ENCODE results near the gene SPTBN1.
A peak's percentile ranks its signal among the peaks of the same experiment; 100 is the strongest.

SPTBN1 gene

GRCh38 chr2:54632733-54633692, 176.9 kb downstream of the SPTBN1 start:
- H3K9me3 Mint-ChIP-seq, result no peaks in the 10 kb centered on the region
- peaks cover 82% of the 10 kb centered on the region for H3K36me3 Mint-ChIP-seq
- DNase-seq, result no peak
- H3K27ac Mint-ChIP-seq, result peak overlapping the region; percentile 16
- peaks cover 33% of the 10 kb centered on the region for H3K4me1 Mint-ChIP-seq
- no peaks in the 10 kb centered on the region for H3K27me3 Mint-ChIP-seq
- no peak overlapping the region for H3K4me3 Mint-ChIP-seq
- CTCF ChIA-PET, result interaction anchor here (1.1 kb wide), 1 partner anchor 33 kb away, joined by 3 read pairs; no protein-coding TSS in a partner anchor

GRCh38 chr2:54634021-54634420, 177.9 kb downstream of the SPTBN1 start:
- Mint-ChIP-seq H3K36me3 (peaks cover 84% of the 10 kb centered on the region), H3K4me3 (no peak overlapping the region), H3K27ac (peak overlapping the region; percentile 62), H3K27me3 (no peaks in the 10 kb centered on the region), H3K9me3 (no peaks in the 10 kb centered on the region), H3K4me1 (peaks cover 36% of the 10 kb centered on the region)
- CTCF ChIA-PET, result interaction anchor here (0.9 to 1.4 kb wide), 4 partner anchors 24 to 75 kb away, joined by 3 to 4 read pairs (median 3); no protein-coding TSS in a partner anchor
- no peak for DNase-seq

GRCh38 chr2:54634564-54635511, 178.7 kb downstream of the SPTBN1 start:
- H3K4me3 Mint-ChIP-seq, result no peak overlapping the region
- H3K36me3 Mint-ChIP-seq, result peaks cover 82% of the 10 kb centered on the region
- H3K4me1 Mint-ChIP-seq, result peaks cover 41% of the 10 kb centered on the region
- CTCF ChIA-PET, result interaction anchor here (0.9 to 1.4 kb wide), 5 partner anchors 23 to 111 kb away, joined by 3 to 4 read pairs (median 3); no protein-coding TSS in a partner anchor
- DNase-seq, result peak; percentile 36
- H3K9me3 Mint-ChIP-seq, result no peaks in the 10 kb centered on the region
- H3K27me3 Mint-ChIP-seq, result no peaks in the 10 kb centered on the region
- peak overlapping the region; percentile 62 for H3K27ac Mint-ChIP-seq

GRCh38 chr2:54635554-54636152, 179.5 kb downstream of the SPTBN1 start:
- Mint-ChIP-seq H3K27me3 (no peaks in the 10 kb centered on the region), H3K4me1 (peaks cover 46% of the 10 kb centered on the region), H3K36me3 (peaks cover 81% of the 10 kb centered on the region), H3K9me3 (no peaks in the 10 kb centered on the region), H3K27ac (peak overlapping the region; percentile 35), H3K4me3 (no peak overlapping the region)
- no peak for DNase-seq
- CTCF ChIA-PET, result interaction anchor here (1.1 kb wide), 1 partner anchor 22 kb away, joined by 3 read pairs; no protein-coding TSS in a partner anchor

GRCh38 chr2:54636415-54637139, 180.4 kb downstream of the SPTBN1 start:
- CTCF ChIA-PET, result interaction anchor here (1.1 to 1.2 kb wide), 2 partner anchors 21 to 23 kb away, joined by 3 read pairs; no protein-coding TSS in a partner anchor
- Mint-ChIP-seq H3K4me3 (no peak overlapping the region), H3K36me3 (peaks cover 81% of the 10 kb centered on the region), H3K27me3 (no peaks in the 10 kb centered on the region), H3K4me1 (peaks cover 51% of the 10 kb centered on the region), H3K27ac (no peak overlapping the region), H3K9me3 (no peaks in the 10 kb centered on the region)
- DNase-seq, result no peak

- CTCF ChIA-PET, result no interaction called here
- Mint-ChIP-seq H3K4me1 (peaks cover 46% of the 10 kb centered on the region), H3K27ac (no peak overlapping the region), H3K9me3 (no peaks in the 10 kb centered on the region), H3K36me3 (peaks cover 80% of the 10 kb centered on the region), H3K27me3 (no peaks in the 10 kb centered on the region), H3K4me3 (no peak overlapping the region)
- DNase-seq, result no peak
These were observed 182.0 kb downstream of the SPTBN1 start for GRCh38 chr2:54638103-54638502.

- Mint-ChIP-seq H3K27me3 (no peaks in the 10 kb centered on the region), H3K4me1 (peaks cover 39% of the 10 kb centered on the region), H3K9me3 (no peaks in the 10 kb centered on the region), H3K4me3 (no peak overlapping the region), H3K27ac (peak overlapping the region; percentile 46), H3K36me3 (peaks cover 78% of the 10 kb centered on the region)
- no peak for DNase-seq
- CTCF ChIA-PET, result no interaction called here
These were observed 182.7 kb downstream of the SPTBN1 start for GRCh38 chr2:54638774-54639187.

GRCh38 chr2:54639609-54640008, 183.5 kb downstream of the SPTBN1 start:
- Mint-ChIP-seq H3K9me3 (no peaks in the 10 kb centered on the region), H3K36me3 (peaks cover 81% of the 10 kb centered on the region), H3K4me3 (no peak overlapping the region), H3K27ac (no peak overlapping the region), H3K4me1 (peaks cover 31% of the 10 kb centered on the region), H3K27me3 (no peaks in the 10 kb centered on the region)
- CTCF ChIA-PET, result no interaction called here
- DNase-seq, result no peak

- peak overlapping the region; percentile 45 for H3K27ac Mint-ChIP-seq
- no peaks in the 10 kb centered on the region for H3K27me3 Mint-ChIP-seq
- no peak overlapping the region for H3K4me3 Mint-ChIP-seq
- CTCF ChIA-PET, result interaction anchor here (1.5 kb wide), 1 partner anchor 116 kb away, joined by 3 read pairs; no protein-coding TSS in a partner anchor
- peaks cover 21% of the 10 kb centered on the region for H3K4me1 Mint-ChIP-seq
- no peak for DNase-seq
- H3K36me3 Mint-ChIP-seq, result peaks cover 82% of the 10 kb centered on the region
- no peaks in the 10 kb centered on the region for H3K9me3 Mint-ChIP-seq
These were observed 184.9 kb downstream of the SPTBN1 start for GRCh38 chr2:54640834-54641540.

- H3K4me3 Mint-ChIP-seq, result no peak overlapping the region
- peaks cover 21% of the 10 kb centered on the region for H3K4me1 Mint-ChIP-seq
- CTCF ChIA-PET, result interaction anchor here (1.7 kb wide), 1 partner anchor 63 kb away, joined by 5 read pairs; no protein-coding TSS in a partner anchor
- peaks cover 82% of the 10 kb centered on the region for H3K36me3 Mint-ChIP-seq
- H3K9me3 Mint-ChIP-seq, result no peaks in the 10 kb centered on the region
- DNase-seq, result no peak
- H3K27me3 Mint-ChIP-seq, result no peaks in the 10 kb centered on the region
- H3K27ac Mint-ChIP-seq, result peak overlapping the region; percentile 16
These were observed 185.9 kb downstream of the SPTBN1 start for GRCh38 chr2:54641988-54642387.

GRCh38 chr2:54642677-54643430, 186.7 kb downstream of the SPTBN1 start:
- H3K4me1 Mint-ChIP-seq, result peaks cover 21% of the 10 kb centered on the region
- CTCF ChIA-PET, result interaction anchor here (1.7 kb wide), 1 partner anchor 62 kb away, joined by 5 read pairs; no protein-coding TSS in a partner anchor
- no peaks in the 10 kb centered on the region for H3K27me3 Mint-ChIP-seq
- no peak for DNase-seq
- H3K27ac Mint-ChIP-seq, result no peak overlapping the region
- no peaks in the 10 kb centered on the region for H3K9me3 Mint-ChIP-seq
- no peak overlapping the region for H3K4me3 Mint-ChIP-seq
- peaks cover 81% of the 10 kb centered on the region for H3K36me3 Mint-ChIP-seq

- Mint-ChIP-seq H3K4me3 (no peak overlapping the region), H3K36me3 (peaks cover 83% of the 10 kb centered on the region), H3K27ac (no peak overlapping the region), H3K4me1 (peaks cover 16% of the 10 kb centered on the region), H3K9me3 (no peaks in the 10 kb centered on the region), H3K27me3 (no peaks in the 10 kb centered on the region)
- CTCF ChIA-PET, result no interaction called here
- DNase-seq, result no peak
These were observed 188.1 kb downstream of the SPTBN1 start for GRCh38 chr2:54644236-54644635.
